IPS-20b (cell line): ENCODE data around the gene H2AZ2.
"Not testable (repeated sequence)": the region's sequence is repeated elsewhere in the genome, so short reads cannot be mapped to it uniquely, and the experiment has no call there.

ENCODE experiments used
- H3K27ac ChIP-seq: one replicate; pipeline ENCODE4 v1.5.1; 2013; ENCODE audit warnings: low read length
- H3K27me3 ChIP-seq: 2 replicates; pipeline ENCODE4 v1.6.1; 2013; ENCODE audit warnings: mild to moderate bottlenecking, low read length, inconsistent platforms; ENCODE audit not compliant: insufficient read depth
- H3K36me3 ChIP-seq: 2 replicates; pipeline ENCODE4 v1.6.1; 2013; ENCODE audit warnings: low read depth, mild to moderate bottlenecking, inconsistent platforms, low read length, moderate library complexity; ENCODE audit not compliant: insufficient read depth
- H3K4me1 ChIP-seq: 2 replicates; pipeline ENCODE4 v1.6.1; 2013; ENCODE audit warnings: mild to moderate bottlenecking, control low read depth, inconsistent platforms, low read length, moderate library complexity; ENCODE audit not compliant: insufficient read depth
- H3K4me3 ChIP-seq: 2 replicates; pipeline ENCODE4 v1.5.1; 2013; ENCODE audit warnings: mild to moderate bottlenecking, low read length, inconsistent platforms
- H3K9ac ChIP-seq: 2 replicates; pipeline ENCODE4 v1.6.1; 2013; ENCODE audit warnings: low read depth, mild to moderate bottlenecking, inconsistent platforms, low read length, moderate library complexity
- H3K9me3 ChIP-seq: 2 replicates; pipeline ENCODE4 v1.6.1; 2013; ENCODE audit warnings: mild to moderate bottlenecking, low read depth, low read length, inconsistent platforms; ENCODE audit not compliant: insufficient read depth

Gene H2AZ2

DNA sequence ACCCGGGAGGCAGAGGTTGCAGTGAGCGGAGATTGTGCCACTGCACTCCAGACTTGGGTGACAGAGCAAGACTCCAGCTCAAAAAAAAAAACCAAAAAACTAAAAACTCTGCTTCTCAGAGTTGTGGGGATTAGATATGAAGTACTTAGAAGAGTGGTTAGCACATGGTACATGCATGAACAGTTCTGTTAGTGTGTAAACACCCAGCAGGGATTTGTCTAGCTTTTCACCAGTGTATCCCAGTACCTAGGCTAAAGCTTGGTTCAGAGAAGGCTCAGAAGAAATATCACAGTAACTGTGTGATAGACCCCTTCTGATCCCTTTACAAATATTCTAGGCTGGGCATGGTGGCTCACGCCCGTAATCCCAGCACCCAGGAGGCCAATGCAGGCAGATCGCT, 41.9 kb downstream of the H2AZ2 start:
- Histone ChIP-seq H3K4me1 (no peaks in the 10 kb centered on the region), H3K27me3 (no peaks in the 10 kb centered on the region), H3K4me3 (no peak overlapping the region), H3K9me3 (no peaks in the 10 kb centered on the region), H3K27ac (no peak overlapping the region), H3K9ac (no peak overlapping the region), H3K36me3 (peaks cover 33% of the 10 kb centered on the region)

DNA sequence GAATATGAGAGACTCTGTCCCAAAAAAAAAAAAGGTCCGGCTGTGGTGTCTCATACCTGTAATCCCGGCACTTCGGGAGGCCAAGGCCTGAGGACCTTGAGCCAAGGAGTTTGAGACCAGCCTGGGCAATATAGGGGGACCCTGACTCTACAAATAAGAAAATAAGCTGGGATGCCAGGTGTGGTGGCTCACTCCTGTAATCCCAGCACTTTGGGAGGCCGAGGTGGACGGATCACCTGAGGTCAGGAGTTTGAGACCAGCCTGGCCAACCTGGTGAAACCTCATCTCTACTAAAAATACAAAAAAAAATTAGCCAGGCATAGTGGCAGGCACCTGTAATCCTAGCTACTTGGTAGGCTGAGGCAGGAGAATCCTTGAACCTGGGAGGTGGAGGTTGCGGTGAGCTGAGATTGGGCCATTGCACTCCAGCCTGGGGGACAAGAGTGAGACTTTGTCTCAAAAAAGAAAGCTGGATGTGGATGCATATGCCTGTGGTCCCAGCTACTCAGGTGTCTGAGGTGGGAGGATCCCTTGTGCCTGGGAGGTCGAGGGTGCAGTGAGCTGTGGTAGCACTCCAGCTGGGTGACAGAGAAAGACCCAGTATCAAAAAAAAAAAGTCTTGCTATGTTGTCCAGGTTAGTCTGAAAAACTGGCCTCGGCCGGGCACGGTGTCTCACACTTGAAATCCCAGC, 43.9 kb downstream of the H2AZ2 start:
- peaks cover 53% of the 10 kb centered on the region for H3K36me3 ChIP-seq
- not testable (repeated sequence) for H3K4me3 ChIP-seq, H3K9ac ChIP-seq, H3K4me1 ChIP-seq, H3K27ac ChIP-seq, H3K9me3 ChIP-seq, H3K27me3 ChIP-seq

DNA sequence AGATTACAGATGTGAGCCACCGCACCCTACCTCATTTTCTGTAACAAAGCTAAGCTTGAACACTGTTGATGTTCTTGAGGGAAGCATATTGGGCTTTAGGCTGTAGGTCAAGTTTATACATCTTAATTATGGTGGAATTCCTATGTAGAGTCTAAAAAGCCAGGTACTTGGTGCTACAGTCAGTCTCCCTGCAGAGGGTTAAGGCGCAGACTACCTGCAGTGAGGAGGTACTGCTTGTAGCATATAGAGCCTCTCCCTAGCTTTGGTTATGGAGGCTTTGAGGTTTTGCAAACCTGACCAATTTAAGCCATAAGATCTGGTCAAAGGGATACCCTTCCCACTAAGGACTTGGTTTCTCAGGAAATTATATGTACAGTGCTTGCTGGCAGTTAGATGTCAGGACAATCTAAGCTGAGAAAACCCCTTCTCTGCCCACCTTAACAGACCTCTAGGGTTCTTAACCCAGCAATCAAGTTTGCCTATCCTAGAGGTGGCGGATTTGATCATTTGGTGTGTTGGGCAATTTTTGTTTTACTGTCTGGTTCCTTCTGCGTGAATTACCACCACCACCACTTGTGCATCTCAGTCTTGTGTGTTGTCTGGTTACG, 45.4 kb downstream of the H2AZ2 start:
- Histone ChIP-seq H3K9ac (no peak overlapping the region), H3K36me3 (peaks cover 68% of the 10 kb centered on the region), H3K9me3 (no peaks in the 10 kb centered on the region), H3K4me3 (no peak overlapping the region), H3K27me3 (no peaks in the 10 kb centered on the region), H3K27ac (no peak overlapping the region), H3K4me1 (peaks cover 6% of the 10 kb centered on the region; the same call in 1 of the 2 replicates)

DNA sequence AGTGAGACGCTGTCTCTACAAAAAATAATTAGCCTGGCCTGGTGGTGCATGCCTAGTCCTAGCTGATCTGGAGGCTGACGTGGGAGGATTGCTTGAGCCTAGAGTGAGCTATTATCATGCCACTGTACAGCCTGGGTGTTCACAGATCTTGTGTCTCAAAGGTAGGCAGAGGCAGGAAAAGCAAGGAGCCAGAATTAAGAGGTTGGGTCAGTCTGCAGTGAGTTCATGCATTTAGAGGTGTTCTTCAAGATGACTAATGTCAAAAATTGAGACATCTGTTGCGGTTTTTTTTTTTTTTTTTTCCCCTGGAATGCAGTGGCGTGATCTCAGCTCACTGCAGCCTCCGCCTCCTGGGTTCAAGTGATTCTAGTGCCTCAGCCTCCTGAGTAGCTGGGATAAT, 46.0 kb downstream of the H2AZ2 start:
- H3K9me3 ChIP-seq, result no peaks in the 10 kb centered on the region
- H3K9ac ChIP-seq, result no peak overlapping the region
- no peaks in the 10 kb centered on the region for H3K27me3 ChIP-seq
- H3K27ac ChIP-seq, result no peak overlapping the region
- no peak overlapping the region for H3K4me3 ChIP-seq
- peaks cover 6% of the 10 kb centered on the region; the same call in 1 of the 2 replicates for H3K4me1 ChIP-seq
- H3K36me3 ChIP-seq, result peaks cover 74% of the 10 kb centered on the region

DNA sequence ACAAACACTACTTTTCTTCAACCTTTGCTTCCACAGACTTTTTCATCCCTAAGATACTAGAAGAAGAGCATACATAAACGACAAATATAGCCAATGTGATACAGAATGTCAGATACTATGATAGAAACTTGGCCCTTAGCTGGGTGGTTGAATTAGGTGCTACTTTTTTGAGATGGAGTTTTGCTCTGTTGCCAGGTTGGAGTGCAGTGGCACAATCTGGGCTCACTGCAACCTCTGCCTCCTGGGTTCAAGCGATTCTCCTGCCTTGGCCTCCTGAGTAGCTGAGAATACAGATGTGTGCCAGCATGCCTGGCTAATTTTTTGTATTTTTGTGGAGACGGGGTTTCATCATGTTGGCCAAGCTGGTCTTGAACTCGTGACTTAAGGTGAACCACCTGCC, 47.9 kb downstream of the H2AZ2 start:
- Histone ChIP-seq H3K4me3 (peak overlapping the region; percentile 98; the same call in 1 of the 2 replicates), H3K27me3 (no peaks in the 10 kb centered on the region), H3K27ac (no peak overlapping the region), H3K9ac (no peak overlapping the region), H3K4me1 (peaks cover 6% of the 10 kb centered on the region; the same call in 1 of the 2 replicates), H3K36me3 (peaks cover 74% of the 10 kb centered on the region), H3K9me3 (no peaks in the 10 kb centered on the region)

DNA sequence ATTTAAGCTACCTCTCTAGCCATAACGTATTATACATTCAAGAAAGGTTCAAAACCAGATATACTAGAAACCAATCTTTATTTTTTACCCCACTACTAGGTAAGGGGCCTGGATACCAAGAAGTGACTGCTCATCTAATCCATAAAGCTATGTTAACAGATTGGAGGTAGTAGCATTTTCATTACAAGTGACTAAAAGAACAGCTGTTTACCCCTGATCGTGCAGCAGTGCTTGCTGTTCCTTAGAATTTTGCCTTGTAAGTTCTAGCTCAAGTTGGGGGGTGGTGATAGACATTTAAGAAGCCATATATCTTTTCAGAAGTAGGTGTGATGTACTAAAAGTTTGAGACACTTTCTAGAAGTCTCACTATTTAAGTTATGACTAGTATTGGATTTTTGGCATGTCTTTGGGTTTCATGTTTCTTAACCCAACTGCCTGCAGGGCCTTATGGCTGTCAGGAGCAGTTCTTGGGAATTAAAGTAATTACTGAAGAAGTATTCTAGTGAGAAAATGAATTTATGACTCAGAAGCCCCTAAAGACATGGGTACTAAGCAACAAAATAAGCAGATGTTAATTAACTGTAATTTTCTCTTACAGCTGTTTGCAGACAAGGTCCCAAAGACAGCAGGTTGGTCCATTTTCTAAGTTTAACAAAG, 49.1 kb downstream of the H2AZ2 start:
- peak overlapping the region; percentile 100; the same call in 1 of the 2 replicates for H3K9ac ChIP-seq
- H3K36me3 ChIP-seq, result peaks cover 69% of the 10 kb centered on the region
- H3K9me3 ChIP-seq, result no peaks in the 10 kb centered on the region
- peak overlapping the region; percentile 98 for H3K4me3 ChIP-seq
- H3K27ac ChIP-seq, result no peak overlapping the region
- H3K27me3 ChIP-seq, result no peaks in the 10 kb centered on the region
- peaks cover 6% of the 10 kb centered on the region; the same call in 1 of the 2 replicates for H3K4me1 ChIP-seq

DNA sequence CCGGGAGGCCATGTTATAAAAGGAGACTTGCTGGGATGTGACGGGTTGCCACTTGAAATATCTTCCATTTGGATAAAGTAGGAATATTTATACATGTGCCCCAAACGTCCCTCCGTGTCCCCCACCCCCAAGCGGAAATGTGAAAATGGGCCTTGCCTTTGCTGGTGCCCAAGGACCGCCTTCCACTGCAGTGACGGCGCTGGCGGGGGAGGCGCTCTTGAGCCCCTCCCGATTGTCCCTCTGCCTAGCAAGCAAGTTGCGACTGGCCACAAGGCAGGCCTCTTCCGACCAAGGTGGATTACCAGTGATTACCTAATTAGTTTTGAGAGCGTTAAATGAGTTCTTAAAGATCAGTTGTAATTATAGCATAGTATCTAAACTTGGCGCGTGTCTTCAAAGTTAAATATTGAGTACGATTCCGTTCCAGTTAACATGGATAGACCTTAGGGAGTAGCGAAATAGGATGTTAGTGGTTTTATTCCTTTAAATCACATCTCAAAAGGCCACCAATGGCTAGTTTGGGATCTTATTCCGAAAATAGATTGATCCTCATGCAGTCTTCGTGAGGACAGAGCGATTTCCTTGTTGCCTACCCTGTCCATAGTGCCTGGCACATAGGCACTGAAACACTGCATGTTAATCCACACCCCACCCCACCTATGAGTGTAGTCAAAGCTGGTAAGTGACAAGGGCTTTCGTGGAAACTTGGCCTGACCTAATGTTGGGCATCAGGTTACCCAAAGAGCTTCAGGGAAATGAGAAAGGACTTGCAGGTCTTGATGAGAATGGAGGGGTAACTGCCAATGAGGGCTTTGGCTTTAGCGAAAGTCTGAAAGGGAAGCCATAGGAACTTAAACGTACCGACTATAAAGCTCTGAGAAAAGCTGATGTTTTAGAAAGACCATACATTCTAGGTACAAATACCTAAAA, 50.3 kb downstream of the H2AZ2 start:
- Histone ChIP-seq H3K36me3 (peaks cover 57% of the 10 kb centered on the region), H3K4me1 (peaks cover 6% of the 10 kb centered on the region; the same call in 1 of the 2 replicates), H3K9me3 (no peaks in the 10 kb centered on the region), H3K27ac (peak overlapping the region; percentile 99), H3K9ac (peak overlapping the region; percentile 100), H3K27me3 (no peaks in the 10 kb centered on the region), H3K4me3 (peak overlapping the region; percentile 98)

DNA sequence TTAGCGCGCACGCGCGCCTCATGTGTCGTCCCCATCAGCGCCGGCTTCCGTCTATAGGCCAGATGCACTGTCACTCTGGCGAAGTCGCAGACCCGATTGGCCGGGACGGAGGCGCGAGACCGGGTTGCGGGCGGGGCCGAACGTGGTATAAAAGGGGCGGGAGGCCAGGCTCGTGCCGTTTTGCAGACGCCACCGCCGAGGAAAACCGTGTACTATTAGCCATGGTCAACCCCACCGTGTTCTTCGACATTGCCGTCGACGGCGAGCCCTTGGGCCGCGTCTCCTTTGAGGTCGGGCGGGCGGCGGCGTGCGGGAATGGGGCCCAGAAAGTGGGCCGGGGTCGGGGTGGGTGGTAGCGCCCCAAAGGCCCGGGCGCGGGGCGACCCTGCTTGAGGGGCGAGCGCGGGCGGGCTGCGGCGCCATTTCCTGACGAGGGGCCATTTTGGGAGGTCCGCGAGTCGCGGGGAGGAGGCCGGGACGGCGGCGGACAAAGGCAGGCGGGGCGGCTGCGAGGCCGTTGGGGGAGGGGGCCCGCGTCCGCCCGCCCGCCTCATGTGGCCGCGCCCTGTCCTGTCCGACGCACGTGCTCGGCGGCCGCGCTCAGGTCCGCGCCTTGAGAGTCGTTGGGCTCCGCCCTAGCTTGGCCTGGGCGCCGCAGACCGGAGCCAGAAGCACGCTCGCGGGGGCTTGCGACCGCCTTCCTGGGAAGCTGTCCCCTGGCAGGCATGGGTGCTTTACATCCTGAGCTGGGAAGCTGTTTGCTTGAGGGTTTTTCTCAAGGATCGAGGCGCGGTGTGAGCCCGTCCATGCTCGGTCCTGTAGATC, 51.2 kb downstream of the H2AZ2 start, which contains the start of gene PPIA:
Gene PPIA, plus strand, starts transcription at position 178 of the 825 bp plus-strand sequence. Its CDS starts 44 bp downstream, at position 222.
- Histone ChIP-seq H3K4me3 (peak within 1 kb of the TSS; percentile 98), H3K36me3 (peaks cover 48% of the 10 kb centered on the region)

DNA sequence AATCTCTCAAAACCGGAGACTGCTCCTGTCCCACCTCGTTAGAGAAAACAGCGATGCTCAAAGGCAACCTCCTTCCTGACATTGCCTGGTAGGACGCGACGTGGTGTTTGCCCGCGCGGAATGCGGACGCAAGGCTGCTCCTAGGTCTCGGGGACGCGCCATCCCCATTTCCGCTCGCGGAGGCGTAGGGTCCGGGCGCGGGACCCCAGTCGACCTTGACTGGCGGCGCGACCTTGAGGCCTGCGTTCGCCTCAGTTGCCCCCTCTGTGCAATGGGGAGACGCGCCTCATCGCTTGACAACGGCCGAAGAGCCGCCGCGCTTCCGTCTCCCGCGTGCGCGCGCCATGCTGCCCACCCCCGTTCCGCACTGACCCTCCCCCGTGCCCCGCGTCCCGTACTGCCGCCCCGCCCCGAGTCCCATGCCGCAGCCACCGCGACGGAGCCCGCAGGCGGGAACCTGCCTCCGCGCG, 51.8 kb downstream of the H2AZ2 start:
- Histone ChIP-seq H3K4me1 (peaks cover 6% of the 10 kb centered on the region; the same call in 1 of the 2 replicates), H3K4me3 (peak overlapping the region; percentile 98), H3K36me3 (peaks cover 42% of the 10 kb centered on the region), H3K27me3 (no peaks in the 10 kb centered on the region), H3K9me3 (no peaks in the 10 kb centered on the region), H3K9ac (peak overlapping the region; percentile 91), H3K27ac (no peak overlapping the region)

More for the DNA sequence above, 51.2 kb downstream of the H2AZ2 start, which contains the start of gene PPIA:
- Histone ChIP-seq H3K4me1 (peaks cover 6% of the 10 kb centered on the region; the same call in 1 of the 2 replicates), H3K27ac (peak within 1 kb of the TSS; percentile 99), H3K27me3 (no peaks in the 10 kb centered on the region), H3K9ac (peak within 1 kb of the TSS; percentile 100), H3K9me3 (no peaks in the 10 kb centered on the region)

DNA sequence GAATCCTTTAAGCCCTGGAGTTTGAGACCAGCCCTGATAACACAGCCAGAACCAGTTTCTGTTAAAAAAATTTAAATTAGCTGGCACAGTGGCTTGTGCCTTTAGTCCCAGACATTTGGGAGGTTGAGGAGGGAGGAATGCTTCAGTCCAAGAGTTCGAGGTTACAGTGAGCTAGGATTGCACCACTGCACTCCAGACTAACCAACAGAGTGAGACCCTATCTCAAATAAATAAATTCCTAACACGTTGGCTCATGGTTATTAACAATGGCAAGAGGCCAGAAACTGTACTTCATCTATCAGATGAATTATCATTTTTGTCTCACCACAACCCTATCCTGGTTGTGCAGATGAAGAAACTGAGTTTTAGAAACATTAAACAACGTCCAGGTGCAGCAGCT, 53.6 kb downstream of the H2AZ2 start:
- Histone ChIP-seq H3K9ac (no peak overlapping the region), H3K4me1 (peaks cover 6% of the 10 kb centered on the region; the same call in 1 of the 2 replicates), H3K27me3 (no peaks in the 10 kb centered on the region), H3K9me3 (no peaks in the 10 kb centered on the region), H3K27ac (no peak overlapping the region), H3K36me3 (peaks cover 24% of the 10 kb centered on the region), H3K4me3 (no peak overlapping the region)
